H1 (cell line): Measurements from ENCODE around the gene FAM120B. TPM values are rescaled to one million over a fixed set of nuclear protein-coding genes. Genes with fewer than 3 reads are reported as not detected.

Experiments
- CTCF ChIA-PET: fragments of 300-600 bp; sonication (Branson Sonifier 250); formaldehyde crosslinking; loops from one replicate; lab custom pipeline; 2021; ENCODE audit not compliant: partially characterized antibody; lab: Charles Lee
- POLR2A ChIA-PET: fragments of 300-600 bp; sonication (Branson Sonifier 250); formaldehyde crosslinking; loops from one replicate; lab custom pipeline; 2021; ENCODE audit warnings: inconsistent platforms; ENCODE audit not compliant: partially characterized antibody; lab: Charles Lee
- DNase-seq, 2 experiments: peaks; one replicate each; pipeline versions ENCODE4 v3.0.0 to v3.0.0-alpha.2; 2010 to 2022; ENCODE audit warnings: low spot score in 2 of 2, low read depth in 1 of 2, mixed read lengths in 1 of 2
- FAIRE-seq: peaks from 2 replicates; lab custom pipeline; 2011; peaks lifted over from hg19 to GRCh38; lab: Jason Lieb, UNC
- H2AFZ ChIP-seq: 2 replicates; pipeline ENCODE4 v1.8.1; 2012; ENCODE audit warnings: low read length, inconsistent platforms
- H2AK5ac ChIP-seq: 2 replicates; pipeline ENCODE4 v1.6.1; 2013; ENCODE audit warnings: low read depth, low read length
- H2BK120ac ChIP-seq: replicated peaks from 2 replicates; pipeline ENCODE3; 2013; ENCODE audit warnings: low read depth, low read length, inconsistent platforms
- H2BK12ac ChIP-seq: 2 replicates; pipeline ENCODE4 v1.6.1; 2013; ENCODE audit warnings: low read depth, low read length
- H2BK15ac ChIP-seq: 2 replicates; pipeline ENCODE4 v1.6.1; 2013; ENCODE audit warnings: low read length
- H2BK20ac ChIP-seq: 2 replicates; pipeline ENCODE4 v1.6.1; 2013; ENCODE audit warnings: low read length
- H2BK5ac ChIP-seq: 2 replicates; pipeline ENCODE4 v1.6.1; 2013; ENCODE audit warnings: low read depth, low read length
- H3K14ac ChIP-seq: 2 replicates; pipeline ENCODE4 v1.6.1; 2013; ENCODE audit warnings: inconsistent platforms; ENCODE audit not compliant: insufficient read length
- H3K18ac ChIP-seq: 2 replicates; pipeline ENCODE4 v1.6.1; 2013; ENCODE audit warnings: low read length; ENCODE audit errors: extremely low read depth
- H3K23ac ChIP-seq: 2 replicates; pipeline ENCODE4 v1.6.1; 2013; ENCODE audit warnings: inconsistent platforms; ENCODE audit not compliant: insufficient read length
- H3K23me2 ChIP-seq: 2 replicates; pipeline ENCODE4 v1.6.1; 2013; ENCODE audit warnings: low read depth, low read length
- H3K27ac ChIP-seq: 2 replicates; pipeline ENCODE4 v1.6.1; 2011; ENCODE audit warnings: low read depth, low read length, inconsistent platforms
- H3K27me3 ChIP-seq, 4 experiments: replicated peaks in 1 of 4; 1 replicate in 1 of 4; 2 replicates in 3 of 4; pipeline versions ENCODE4 v1.6.1 to v1.8.1; 2011 to 2013; ENCODE audit warnings: low read length in 3 of 4, mild to moderate bottlenecking in 3 of 4, inconsistent platforms in 2 of 4, mixed read lengths in 2 of 4, moderate library complexity in 1 of 4; ENCODE audit not compliant: control insufficient read depth in 3 of 4, insufficient read depth in 3 of 4; ENCODE audit errors: extremely low read depth in 1 of 4
- H3K36me3 ChIP-seq, 4 experiments: 2 replicates each; pipeline versions ENCODE4 v1.6.1 to v1.8.1; 2011 to 2013; ENCODE audit warnings: mild to moderate bottlenecking in 4 of 4, low read length in 3 of 4, moderate library complexity in 2 of 4, control low read depth in 1 of 4, inconsistent platforms in 1 of 4; ENCODE audit not compliant: insufficient read depth in 4 of 4, control insufficient read depth in 2 of 4
- H3K4ac ChIP-seq: replicated peaks from 2 replicates; pipeline ENCODE3; 2013; ENCODE audit warnings: low read length, low read depth, mixed read lengths, inconsistent platforms; ENCODE audit not compliant: insufficient read length
- H3K4me1 ChIP-seq, 4 experiments: replicated peaks in 1 of 4; 1 replicate in 1 of 4; 2 replicates in 3 of 4; pipeline versions ENCODE4 v1.6.1 to v1.8.1; 2011 to 2013; ENCODE audit warnings: low read length in 3 of 4, inconsistent platforms in 2 of 4, mixed read lengths in 1 of 4; ENCODE audit not compliant: insufficient read depth in 4 of 4, control insufficient read depth in 3 of 4
- H3K4me2 ChIP-seq, 2 experiments: 2 replicates each; pipeline versions ENCODE4 v1.6.1 to v1.8.1; 2011 to 2013; ENCODE audit warnings: low read depth in 2 of 2, low read length in 2 of 2, control low read depth in 1 of 2, inconsistent platforms in 1 of 2, mild to moderate bottlenecking in 1 of 2; ENCODE audit not compliant: insufficient read depth in 1 of 2
- H3K4me3 ChIP-seq, 4 experiments: fragments of 200-600, 300-600 bp in 1 of 4; sonication (generic), shearing (Covaris generic), sonication (Bioruptor Twin) in 1 of 4; 2 replicates each; pipeline versions ENCODE4 v1.5.1 to v1.8.1; 2011 to 2016; ENCODE audit warnings: low read length in 4 of 4, low read depth in 3 of 4, control low read depth in 2 of 4, inconsistent platforms in 2 of 4, mild to moderate bottlenecking in 2 of 4, mixed read lengths in 1 of 4, moderate library complexity in 1 of 4; ENCODE audit not compliant: insufficient read depth in 2 of 4; ENCODE audit errors: extremely low read depth in 1 of 4
- H3K56ac ChIP-seq: replicated peaks from 2 replicates; pipeline ENCODE3; 2013; ENCODE audit warnings: low read depth, mild to moderate bottlenecking, mixed read lengths, low read length, inconsistent platforms; ENCODE audit not compliant: insufficient read length
- H3K79me1 ChIP-seq: 2 replicates; pipeline ENCODE4 v1.6.1; 2013; ENCODE audit warnings: low read depth, low read length, control low read depth
- H3K79me2 ChIP-seq, 2 experiments: 2 replicates each; pipeline versions ENCODE4 v1.6.1 to v1.8.1; 2012 to 2013; ENCODE audit warnings: low read length in 2 of 2, mild to moderate bottlenecking in 2 of 2, inconsistent platforms in 1 of 2; ENCODE audit not compliant: insufficient read depth in 2 of 2, control insufficient read depth in 1 of 2
- H3K9ac ChIP-seq, 4 experiments: replicated peaks in 1 of 4; 1 replicate in 1 of 4; 2 replicates in 3 of 4; pipeline versions ENCODE4 v1.6.1 to v1.8.1; 2011 to 2013; ENCODE audit warnings: low read depth in 3 of 4, low read length in 3 of 4, control low read depth in 2 of 4, mild to moderate bottlenecking in 2 of 4, moderate library complexity in 2 of 4, inconsistent platforms in 1 of 4; ENCODE audit errors: extremely low read depth in 1 of 4
- H3K9me3 ChIP-seq, 2 experiments: 2 replicates each; pipeline versions ENCODE4 v1.6.1 to v1.8.1; 2012 to 2013; ENCODE audit warnings: mild to moderate bottlenecking in 2 of 2, moderate library complexity in 2 of 2, control low read depth in 1 of 2, inconsistent platforms in 1 of 2, low read depth in 1 of 2, low read length in 1 of 2, mixed read lengths in 1 of 2; ENCODE audit not compliant: insufficient read depth in 2 of 2
- H4K20me1 ChIP-seq, 2 experiments: replicated peaks in 1 of 2; 2 replicates each; pipeline versions ENCODE3 to v1.8.1; 2011 to 2013; ENCODE audit warnings: inconsistent platforms in 2 of 2, low read length in 2 of 2, mild to moderate bottlenecking in 1 of 2; ENCODE audit not compliant: insufficient read depth in 2 of 2, control insufficient read depth in 1 of 2
- H4K5ac ChIP-seq: 2 replicates; pipeline ENCODE4 v1.6.1; 2013; ENCODE audit warnings: low read length, low read depth, mixed read lengths, inconsistent platforms; ENCODE audit not compliant: insufficient read length
- H4K8ac ChIP-seq: 2 replicates; pipeline ENCODE4 v1.8.0; 2013; ENCODE audit warnings: mild to moderate bottlenecking, moderate library complexity, low read length, inconsistent platforms; ENCODE audit not compliant: insufficient read depth; ENCODE audit errors: extremely low read depth
- H4K91ac ChIP-seq: replicated peaks from 2 replicates; pipeline ENCODE3; 2013; ENCODE audit warnings: low read length, mixed read lengths, inconsistent platforms; ENCODE audit not compliant: insufficient read length
- ATF3 ChIP-seq: IDR thresholded peaks from 2 replicates; pipeline ENCODE4 v1.6.1; 2011; ENCODE audit warnings: low read depth, mild to moderate bottlenecking, low read length; ENCODE audit not compliant: insufficient read depth
- CBX5 ChIP-seq: fragments of 300-800, 300-1000 bp; sonication (generic); IDR thresholded peaks from 2 replicates; pipeline ENCODE4 v1.7.1; 2016; ENCODE audit warnings: antibody characterized with exemption, low read length, low read depth
- CBX8 ChIP-seq: fragments of 300-800, 300-1000 bp; sonication (generic); IDR thresholded peaks from 2 replicates; pipeline ENCODE4 v1.7.1; 2016; ENCODE audit warnings: low read depth, low read length, borderline replicate concordance
- EGR1 ChIP-seq: IDR thresholded peaks from 2 replicates; pipeline ENCODE4 v1.6.1; 2011; ENCODE audit warnings: low read depth, low read length, borderline replicate concordance
- EZH2 ChIP-seq: fragments of 200-600 bp; sonication (generic); IDR thresholded peaks from 2 replicates; pipeline ENCODE4 v1.7.1; 2012; ENCODE audit warnings: low read depth, mild to moderate bottlenecking, moderate library complexity, low read length, inconsistent platforms; ENCODE audit not compliant: severe bottlenecking
- JUN ChIP-seq: IDR thresholded peaks from 2 replicates; pipeline ENCODE4 v1.6.1; 2011; ENCODE audit warnings: low read depth, mild to moderate bottlenecking, improper control_type of control experiment, low read length
- MAFK ChIP-seq: IDR thresholded peaks from 2 replicates; pipeline ENCODE4 v1.6.1; 2012; ENCODE audit warnings: low read depth, mild to moderate bottlenecking, improper control_type of control experiment, low read length
- POU5F1 ChIP-seq: IDR thresholded peaks from 2 replicates; pipeline ENCODE4 v1.6.1; 2011; ENCODE audit warnings: low read depth, mild to moderate bottlenecking, low read length, moderate library complexity
- RAD21 ChIP-seq, 2 experiments: IDR thresholded peaks in 1 of 2; conservative IDR thresholded peaks in 1 of 2; 2 replicates each; pipeline ENCODE4 v1.6.1; 2011; ENCODE audit warnings: low read depth in 2 of 2, low read length in 2 of 2, improper control_type of control experiment in 1 of 2, inconsistent platforms in 1 of 2, mild to moderate bottlenecking in 1 of 2, moderate library complexity in 1 of 2
- RBBP5 ChIP-seq: IDR thresholded peaks from 2 replicates; pipeline ENCODE4 v1.7.1; 2012; ENCODE audit warnings: low read depth, mild to moderate bottlenecking, inconsistent platforms, low read length, moderate library complexity, borderline replicate concordance
- SP4 ChIP-seq: IDR thresholded peaks from 2 replicates; pipeline ENCODE4 v1.6.1; 2012; ENCODE audit warnings: low read length, inconsistent platforms
- TEAD4 ChIP-seq: IDR thresholded peaks from 2 replicates; pipeline ENCODE4 v1.6.1; 2012; ENCODE audit warnings: low read depth, low read length, inconsistent platforms, mixed read lengths
- WGBS, 2 experiments: shearing (Covaris generic) in 1 of 2; methylation state at CpG; one replicate each; pipeline versions ENCODE4 v1.1.6 to v1.1.7; 2013 to 2015; ENCODE audit warnings: low lambda C conversion rate in 2 of 2, mixed read lengths in 2 of 2, inconsistent platforms in 1 of 2, low coverage in 1 of 2, missing lambda C conversion rate in 1 of 2; ENCODE audit not compliant: insufficient replicate concordance in 2 of 2, insufficient coverage in 1 of 2, insufficient read length in 1 of 2; ENCODE audit errors: extremely low coverage in 1 of 2, missing lambda C conversion rate in 1 of 2; 5-methylcytosine and 5-hydroxymethylcytosine counted together
- polyA plus RNA-seq, 7 experiments: library from polyadenylated mRNA; depleted of rRNA in 3 of 7; stranded (reverse) in 5 of 7; unstranded in 2 of 7; fragments of >200 nt in 5 of 7; fragments of 200-250 nt in 2 of 7; gene quantifications; 1 replicate in 5 of 7; 2 replicates in 1 of 7; 4 replicates in 1 of 7; pipeline versions ENCODE4 v1.2.1 to v1.2.3, GENCODE V29; 2011 to 2013; ENCODE audit warnings: missing spikeins in 2 of 7, mixed read lengths in 2 of 7
- total RNA-seq: library from RNA; stranded (reverse); fragmentation: NEBNext Ultra II Directional; extraction: Animal tissue kit (Norgen Biotek cat#: 25700); gene quantifications from 2 replicates; pipeline ENCODE4 v1.2.1, GENCODE V29; 2021

The FAM120B gene
- total and polyA plus RNA-seq, 2 of the 8 experiments (the other 6 are each of a cell fraction or from before 2014, with no cell fraction given): 5.1 to 12.5 TPM

DNA sequence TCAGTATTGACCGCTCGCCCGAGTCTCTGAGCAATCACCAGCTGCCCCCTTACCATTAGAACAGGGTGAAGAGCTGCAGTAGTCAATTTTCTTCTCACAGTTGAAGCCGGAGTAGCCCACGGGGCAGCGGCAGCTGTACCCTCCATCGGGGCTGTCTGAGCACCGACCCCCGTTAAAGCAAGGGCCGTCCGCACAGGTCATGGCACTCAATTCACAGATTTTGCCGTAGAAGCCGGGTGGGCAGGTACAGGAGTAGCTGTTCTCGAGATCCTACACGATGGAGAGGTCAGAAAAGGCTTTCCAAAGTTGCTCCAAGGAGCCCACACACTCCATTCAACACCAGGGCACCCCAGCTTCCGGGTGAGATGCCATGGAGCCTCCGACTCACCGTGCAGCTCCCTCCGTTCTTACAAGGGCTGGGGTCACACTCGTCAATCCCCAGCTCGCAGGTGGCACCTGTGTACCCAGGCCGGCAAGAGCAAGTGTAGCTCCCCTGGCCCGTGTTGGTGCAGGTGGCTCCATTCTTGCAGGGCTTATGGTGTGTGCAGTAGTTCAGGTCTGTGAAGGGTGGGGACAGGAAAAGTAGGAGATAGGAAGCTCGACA, 21.6 kb upstream of the FAM120B start:
- Histone ChIP-seq H3K9me3 (no peaks in the 10 kb centered on the region), H3K9ac (no peak overlapping the region; a peak in 1 of 7 replicates), H2BK12ac (no peak overlapping the region), H3K56ac (no peak overlapping the region), H2BK120ac (no peak overlapping the region), H4K5ac (no peak overlapping the region), H3K27me3 (peaks cover 28 to 55% (median 48%) of the 10 kb centered on the region in 4 experiments), H3K4me1 (peaks cover 8 to 33% (median 18%) of the 10 kb centered on the region in 4 experiments), H3K14ac (no peak overlapping the region), H2AFZ (no peak overlapping the region), H4K8ac (no peak overlapping the region)
- POLR2A ChIA-PET: interaction anchor here (0.8 to 1.5 kb wide), 2 partner anchors 20 to 22 kb away, joined by 3 read pairs; no protein-coding TSS in a partner anchor
- TF ChIP-seq MAFK: no peak
- no peak for TF ChIP-seq TEAD4
- TF ChIP-seq CBX8: no peak
- no peak for TF ChIP-seq CBX5
- TF ChIP-seq POU5F1: no peak
- TF ChIP-seq EZH2: no peak
- no peak for TF ChIP-seq RAD21 (IDR thresholded peaks at IDR 0.05 in 1 of 2, conservative IDR thresholded peaks at IDR 0.05 in 1 of 2; ENCODE audit: low read depth in 2 of 2, low read length in 2 of 2)
- no peak for TF ChIP-seq SP4
- TF ChIP-seq EGR1: no peak
- TF ChIP-seq JUN: no peak
- no peak for TF ChIP-seq ATF3
- TF ChIP-seq RBBP5: no peak
- TF ChIP-seq, all 59 proteins: peak for 0
- H3K79me1 ChIP-seq: no peaks in the 10 kb centered on the region
- no peak overlapping the region for H3K4me2 ChIP-seq
- H3K36me3 ChIP-seq: peaks cover 2 to 34% (median 12%) of the 10 kb centered on the region in 4 experiments; a peak in 4 of 8 replicates
- H4K20me1 ChIP-seq: peaks cover 13 to 14% of the 10 kb centered on the region in 2 experiments
- peaks cover 8% of the 10 kb centered on the region; the same call in 1 of the 2 replicates for H3K23me2 ChIP-seq
- no peak overlapping the region for H2BK20ac ChIP-seq
- no peak for FAIRE-seq
- 91% methylated on average over 23 of the region's 24 CpGs; no CpG with 5 or more reads in 1 of the 2 experiments for WGBS, 2 experiments
- H4K91ac ChIP-seq: no peak overlapping the region
- DNase-seq: no peak
- no peaks in the 10 kb centered on the region for H3K79me2 ChIP-seq
- no peak overlapping the region for H2BK15ac ChIP-seq
- no peak overlapping the region for H2AK5ac ChIP-seq
- H3K27ac ChIP-seq: no peak overlapping the region
- H3K23ac ChIP-seq: no peak overlapping the region
- no peak overlapping the region for H3K18ac ChIP-seq
- H2BK5ac ChIP-seq: no peak overlapping the region
- CTCF ChIA-PET: interaction anchor here (0.6 kb wide), 1 partner anchor 262 kb away, joined by 3 read pairs; no protein-coding TSS in a partner anchor
- no peak overlapping the region for H3K4me3 ChIP-seq
- no peak overlapping the region for H3K4ac ChIP-seq
